Keratinocyte (primary cell): ENCODE measurements around the gene AOPEP.

ENCODE experiments used
- EZH2 ChIP-seq: IDR thresholded peaks from one replicate; pipeline ENCODE4 v1.6.1; 2012; ENCODE audit warnings: inconsistent platforms, mild to moderate bottlenecking, low read length, moderate library complexity
- TF ChIP-seq, protein P1 (sequence below), 3 experiments: IDR thresholded peaks in 1 of 3; conservative IDR thresholded peaks in 1 of 3; optimal IDR thresholded peaks in 1 of 3; 2 replicates in 2 of 3; 3 replicates in 1 of 3; pipeline versions ENCODE3 to v1.5.1; 2011; ENCODE audit warnings: low read length in 3 of 3, mild to moderate bottlenecking in 3 of 3, moderate library complexity in 2 of 3, control low read depth in 1 of 3, inconsistent platforms in 1 of 3; ENCODE audit not compliant: insufficient read depth in 2 of 3; ENCODE audit errors: extremely low read depth in 1 of 3

DNA sequence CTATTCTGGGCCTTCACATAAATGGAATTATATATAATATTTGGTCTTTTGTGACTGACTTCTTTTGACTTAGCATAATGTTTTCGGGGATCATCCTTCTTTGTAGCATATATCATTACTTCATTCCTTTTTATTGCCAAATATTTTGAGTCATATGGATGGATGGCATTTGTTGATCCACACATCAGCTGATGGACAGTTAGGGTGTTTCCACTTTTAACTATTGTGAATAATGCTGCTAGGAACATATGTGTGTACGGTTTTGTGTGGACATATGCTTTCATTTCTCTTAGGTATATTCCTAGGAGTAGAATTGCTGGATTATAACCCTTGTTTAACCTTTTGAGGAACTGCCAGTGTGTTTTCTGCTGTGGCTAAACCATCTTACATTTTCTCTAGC lies 341.4 kb downstream of the AOPEP start:
- TF ChIP-seq, protein P1, sequence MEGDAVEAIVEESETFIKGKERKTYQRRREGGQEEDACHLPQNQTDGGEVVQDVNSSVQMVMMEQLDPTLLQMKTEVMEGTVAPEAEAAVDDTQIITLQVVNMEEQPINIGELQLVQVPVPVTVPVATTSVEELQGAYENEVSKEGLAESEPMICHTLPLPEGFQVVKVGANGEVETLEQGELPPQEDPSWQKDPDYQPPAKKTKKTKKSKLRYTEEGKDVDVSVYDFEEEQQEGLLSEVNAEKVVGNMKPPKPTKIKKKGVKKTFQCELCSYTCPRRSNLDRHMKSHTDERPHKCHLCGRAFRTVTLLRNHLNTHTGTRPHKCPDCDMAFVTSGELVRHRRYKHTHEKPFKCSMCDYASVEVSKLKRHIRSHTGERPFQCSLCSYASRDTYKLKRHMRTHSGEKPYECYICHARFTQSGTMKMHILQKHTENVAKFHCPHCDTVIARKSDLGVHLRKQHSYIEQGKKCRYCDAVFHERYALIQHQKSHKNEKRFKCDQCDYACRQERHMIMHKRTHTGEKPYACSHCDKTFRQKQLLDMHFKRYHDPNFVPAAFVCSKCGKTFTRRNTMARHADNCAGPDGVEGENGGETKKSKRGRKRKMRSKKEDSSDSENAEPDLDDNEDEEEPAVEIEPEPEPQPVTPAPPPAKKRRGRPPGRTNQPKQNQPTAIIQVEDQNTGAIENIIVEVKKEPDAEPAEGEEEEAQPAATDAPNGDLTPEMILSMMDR (optimal IDR thresholded peaks at IDR 0.05 in 1 of 3, IDR thresholded peaks at IDR 0.05 in 1 of 3, conservative IDR thresholded peaks at IDR 0.05 in 1 of 3; ENCODE audit: extremely low read depth in 1 of 3, insufficient read depth in 2 of 3, low read length in 3 of 3) = no peak
- no peak for TF ChIP-seq EZH2
